Kidney (tissue), 14 donors: Measurements from ENCODE around the gene EIF2D. TPM values are rescaled to one million over a fixed set of nuclear protein-coding genes. Genes with fewer than 3 reads are reported as not detected.

Experiments
- DNase-seq, 5 donors: peaks; one replicate each; pipeline ENCODE4 v3.0.0-alpha.2; 2013 to 2020
- FAIRE-seq: peaks from 2 replicates; lab custom pipeline; 2012; peaks lifted over from hg19 to GRCh38; lab: Jason Lieb, UNC
- H3K27ac ChIP-seq, 2 donors: one replicate each; pipeline ENCODE4 v1.7.0; 2013; ENCODE audit warnings: low read depth in 2 of 2, low read length in 2 of 2, inconsistent platforms in 1 of 2
- H3K27me3 ChIP-seq: one replicate; pipeline ENCODE4 v1.7.1; 2013; ENCODE audit warnings: low read length, inconsistent platforms; ENCODE audit not compliant: control insufficient read depth, insufficient read depth
- H3K36me3 ChIP-seq, 3 donors: one replicate each; pipeline versions ENCODE4 v1.7.0 to v1.7.1; 2013; ENCODE audit warnings: low read length in 3 of 3, control low read depth in 1 of 3, inconsistent platforms in 1 of 3; ENCODE audit not compliant: insufficient read depth in 3 of 3, control insufficient read depth in 2 of 3
- H3K4me1 ChIP-seq, 3 donors: one replicate each; pipeline versions ENCODE4 v1.7.0 to v1.7.1; 2013; ENCODE audit warnings: low read length in 3 of 3, inconsistent platforms in 1 of 3, low read depth in 1 of 3; ENCODE audit not compliant: control insufficient read depth in 2 of 3, insufficient read depth in 2 of 3
- H3K4me3 ChIP-seq, 3 donors: one replicate each; pipeline versions ENCODE4 v1.7.0 to v1.8.1; 2013; ENCODE audit warnings: low read length in 3 of 3, control low read depth in 1 of 3, inconsistent platforms in 1 of 3
- H3K9ac ChIP-seq, 3 donors: one replicate each; pipeline versions ENCODE4 v1.7.0 to v1.7.1; 2013; ENCODE audit warnings: low read length in 3 of 3, control low read depth in 1 of 3, inconsistent platforms in 1 of 3
- H3K9me3 ChIP-seq, 3 donors: one replicate each; pipeline versions ENCODE4 v1.7.0 to v1.7.1; 2013; ENCODE audit warnings: low read length in 3 of 3, control low read depth in 1 of 3, inconsistent platforms in 1 of 3; ENCODE audit not compliant: control insufficient read depth in 2 of 3, insufficient read depth in 1 of 3
- CTCF ChIP-seq: IDR thresholded peaks from 3 replicates; pipeline ENCODE4 v1.5.1; 2012; ENCODE audit warnings: mild to moderate bottlenecking, moderate library complexity, borderline replicate concordance; ENCODE audit not compliant: insufficient read depth; ENCODE audit errors: extremely low read depth
- intact Hi-C: fragments of 100-400 bp; cut with DNase I; formaldehyde crosslinking; loops from one replicate; pipeline ENCODE4 v1.11.1; 2022
- polyA plus RNA-seq: library from polyadenylated mRNA; stranded (reverse); fragments of 350-450 nt; fragmentation: Illumina TruSeq; extraction: RNeasy Lipid Tissue Mini Kit (QIAGEN cat#74804); gene quantifications from one replicate; pipeline ENCODE4 v1.2.3, GENCODE V29; 2014; ENCODE audit warnings: low read depth, low replicate concordance; ENCODE audit not compliant: insufficient read depth
- total RNA-seq: library from RNA; stranded (reverse); fragmentation: NEBNext Ultra II Directional; extraction: Animal tissue kit (Norgen Biotek cat#: 25700); gene quantifications from one replicate; pipeline ENCODE4 v1.2.1, GENCODE V29; 2021
- donor health status: control.
- donor health status: control.
- donor health status: control.
- donor health status: control.
- donor health status: control.
- donor health status: DM: yes; HTN: yes; CAD: no.
- donor health status: Normal renal cell carcinoma (clear cell type).

EIF2D gene
- total and polyA plus RNA-seq, 2 donors from 2014 or later, result 44.5 to 45.1 TPM

- H3K9ac ChIP-seq, result no peak overlapping the region
- H3K36me3 ChIP-seq, result no peaks in the 10 kb centered on the region
- DNase-seq (no peak), FAIRE-seq (no peak)
- no peak overlapping the region for H3K4me3 ChIP-seq
- H3K4me1 ChIP-seq, result peaks cover 0 to 6% (median 0%) of the 10 kb centered on the region in 3 donors
- intact Hi-C loops, result no loop called here
- no peak for TF ChIP-seq CTCF
- H3K27me3 ChIP-seq, result no peaks in the 10 kb centered on the region
- no peak overlapping the region for H3K27ac ChIP-seq
- H3K9me3 ChIP-seq, result no peaks in the 10 kb centered on the region
These were observed 33.3 kb downstream of the EIF2D start for GRCh38 chr1:206578978-206579374.

- no peaks in the 10 kb centered on the region for H3K27me3 ChIP-seq
- intact Hi-C loops, result no loop called here
- no peak overlapping the region for H3K27ac ChIP-seq
- H3K4me3 ChIP-seq, result no peak overlapping the region
- peaks cover 0 to 6% (median 0%) of the 10 kb centered on the region in 3 donors for H3K4me1 ChIP-seq
- H3K9ac ChIP-seq, result no peak overlapping the region
- FAIRE-seq, result no peak
- no peak for DNase-seq
- H3K36me3 ChIP-seq, result no peaks in the 10 kb centered on the region
- no peaks in the 10 kb centered on the region for H3K9me3 ChIP-seq
- no peak for TF ChIP-seq CTCF
These were observed 33.9 kb downstream of the EIF2D start for GRCh38 chr1:206578068-206578977.

GRCh38 chr1:206577626-206578025 is 34.6 kb downstream of the EIF2D start:
- intact Hi-C loops, result no loop called here
- H3K9ac ChIP-seq, result no peak overlapping the region
- H3K4me3 ChIP-seq, result no peak overlapping the region
- no peak overlapping the region for H3K27ac ChIP-seq
- no peaks in the 10 kb centered on the region for H3K9me3 ChIP-seq
- TF ChIP-seq CTCF, result no peak
- no peak for DNase-seq
- H3K27me3 ChIP-seq, result no peaks in the 10 kb centered on the region
- no peaks in the 10 kb centered on the region for H3K36me3 ChIP-seq
- FAIRE-seq, result no peak
- peaks cover 0 to 6% (median 0%) of the 10 kb centered on the region in 3 donors for H3K4me1 ChIP-seq
